B cell (primary cell): ENCODE results near the gene MTX2. TPM values are rescaled to one million over a fixed set of nuclear protein-coding genes. Genes with fewer than 3 reads are reported as not detected.

Source experiments
- ATAC-seq: fragments of 200-7000 bp; cut with Tn5 transposase; one replicate; pipeline ENCODE4 v1.10.0; 2021; ENCODE audit warnings: low read depth, mild to moderate bottlenecking, moderate number of reproducible peaks, moderate library complexity
- CTCF ChIA-PET: fragments of 350-600 bp; sonication (Branson Sonifier 250); formaldehyde crosslinking; loops from one replicate; lab custom pipeline; 2021; ENCODE audit warnings: antibody characterized with exemption, inconsistent platforms; lab: Charles Lee
- POLR2A ChIA-PET: fragments of 350-600 bp; sonication (Branson Sonifier 250); formaldehyde crosslinking; loops from one replicate; lab custom pipeline; 2021; ENCODE audit warnings: antibody characterized with exemption; lab: Charles Lee
- DNase-seq: peaks from one replicate; pipeline ENCODE4 v3.0.0; 2013
- H2AFZ ChIP-seq: 2 replicates; pipeline ENCODE4 v1.6.1; 2012; ENCODE audit warnings: mild to moderate bottlenecking, low read depth, low read length; ENCODE audit not compliant: insufficient read depth, poor library complexity, severe bottlenecking
- H3K27ac ChIP-seq, 2 donors: 1 replicate in 1 of 2; 2 replicates in 1 of 2; pipeline ENCODE4 v1.5.1; 2012 to 2013; ENCODE audit warnings: low read length in 2 of 2, mild to moderate bottlenecking in 2 of 2, moderate library complexity in 1 of 2
- H3K27me3 ChIP-seq, 4 experiments: fragments of 200-600 bp in 1 of 4; sonication (generic) in 1 of 4; replicated peaks in 1 of 4; 1 replicate in 2 of 4; 2 replicates in 2 of 4; pipeline versions ENCODE4 v1.6.1 to v1.7.0; 2013 to 2016; ENCODE audit warnings: low read length in 3 of 4, mild to moderate bottlenecking in 2 of 4, mixed read lengths in 1 of 4, moderate library complexity in 1 of 4; ENCODE audit not compliant: insufficient read depth in 4 of 4, control insufficient read depth in 3 of 4; ENCODE audit errors: control extremely low read depth in 1 of 4
- H3K36me3 ChIP-seq, 2 experiments: replicated peaks in 1 of 2; 1 replicate in 1 of 2; 2 replicates in 1 of 2; pipeline versions ENCODE4 v1.6.1 to v1.7.1; 2013; ENCODE audit warnings: low read length in 1 of 2; ENCODE audit not compliant: insufficient read depth in 2 of 2, control insufficient read depth in 1 of 2; ENCODE audit errors: control extremely low read depth in 1 of 2, extremely low read depth in 1 of 2
- H3K4me1 ChIP-seq, 2 donors: fragments of 200-600 bp in 1 of 2; sonication (generic) in 1 of 2; 1 replicate in 1 of 2; 2 replicates in 1 of 2; pipeline versions ENCODE4 v1.5.1 to v1.6.1; 2013 to 2017; ENCODE audit warnings: low read length in 2 of 2; ENCODE audit not compliant: control insufficient read depth in 2 of 2, insufficient read depth in 2 of 2
- H3K4me2 ChIP-seq: replicated peaks from 2 replicates; pipeline ENCODE3; 2012; ENCODE audit warnings: mild to moderate bottlenecking, low read depth, low read length; ENCODE audit not compliant: poor library complexity, severe bottlenecking
- H3K4me3 ChIP-seq, 5 experiments: fragments of 200-600 bp in 1 of 5; sonication (generic) in 1 of 5; 1 replicate in 3 of 5; 2 replicates in 2 of 5; pipeline versions ENCODE4 v1.5.1 to v1.7.0; 2011 to 2016; ENCODE audit warnings: low read length in 4 of 5, mild to moderate bottlenecking in 4 of 5, low read depth in 2 of 5, control low read depth in 1 of 5, moderate library complexity in 1 of 5; ENCODE audit not compliant: insufficient read depth in 1 of 5; ENCODE audit errors: control extremely low read depth in 1 of 5, extremely low read depth in 1 of 5
- H3K79me2 ChIP-seq: fragments of 200-600 bp; sonication (generic); one replicate; pipeline ENCODE4 v1.6.0; 2016; ENCODE audit warnings: low read length; ENCODE audit not compliant: control insufficient read depth, insufficient read depth
- H3K9ac ChIP-seq: fragments of 200-600 bp; sonication (generic); 2 replicates; pipeline ENCODE4 v1.6.1; 2017; ENCODE audit warnings: mild to moderate bottlenecking, low read length, moderate library complexity
- H3K9me3 ChIP-seq, 3 donors: one replicate each; pipeline versions ENCODE4 v1.6.1 to v1.7.1; 2013; ENCODE audit warnings: low read length in 2 of 3; ENCODE audit not compliant: control insufficient read depth in 2 of 3, insufficient read depth in 1 of 3; ENCODE audit errors: control extremely low read depth in 1 of 3
- H4K20me1 ChIP-seq: 2 replicates; pipeline ENCODE4 v1.6.0; 2012; ENCODE audit warnings: mild to moderate bottlenecking, low read length; ENCODE audit not compliant: insufficient read depth, control insufficient read depth, poor library complexity, severe bottlenecking
- H3K27ac Mint-ChIP-seq: one replicate; pipeline ENCODE4 v1.8.0; 2021; ENCODE audit warnings: mixed read lengths
- H3K27me3 Mint-ChIP-seq: one replicate; pipeline ENCODE4 v1.8.0; 2021; ENCODE audit warnings: mixed read lengths
- H3K4me1 Mint-ChIP-seq: one replicate; pipeline ENCODE4 v1.8.0; 2021; ENCODE audit warnings: mixed read lengths
- H3K4me3 Mint-ChIP-seq: one replicate; pipeline ENCODE4 v1.8.0; 2021; ENCODE audit warnings: mixed read lengths
- H3K9me3 Mint-ChIP-seq: one replicate; pipeline ENCODE4 v1.8.0; 2022; ENCODE audit warnings: mixed read lengths; ENCODE audit not compliant: insufficient read depth
- CTCF ChIP-seq: fragments of 200-600 bp; IDR thresholded peaks from one replicate; pipeline ENCODE4 v1.8.0; 2022; ENCODE audit warnings: antibody characterized with exemption, mild to moderate bottlenecking
- EZH2 ChIP-seq: IDR thresholded peaks from 2 replicates; pipeline ENCODE4 v1.6.1; 2012; ENCODE audit warnings: borderline replicate concordance, low read depth, mild to moderate bottlenecking, moderate library complexity, low read length; ENCODE audit not compliant: insufficient read depth, poor library complexity, severe bottlenecking
- WGBS: methylation state at CpG from one replicate; pipeline ENCODE4 v1.1.5; 2013; ENCODE audit warnings: missing lambda C conversion rate; ENCODE audit not compliant: insufficient coverage; 5-methylcytosine and 5-hydroxymethylcytosine counted together
- intact Hi-C: fragments of 100-400 bp; cut with micrococcal nuclease; formaldehyde crosslinking; loops from one replicate; pipeline ENCODE4 v1.10.0; 2022
- polyA plus RNA-seq: library from polyadenylated mRNA; depleted of rRNA; stranded (reverse); fragments of >200 nt; gene quantifications from 2 replicates; pipeline ENCODE4 v1.2.3, GENCODE V29; 2012
- total RNA-seq, 2 donors: library from RNA; stranded (reverse); fragments of 120-200 nt in 1 of 2; gene quantifications; 1 replicate in 1 of 2; 2 replicates in 1 of 2; pipeline versions ENCODE4 v1.2.3 to v1.2.4, GENCODE V29; 2013 to 2022

Gene MTX2
- total and polyA plus RNA-seq, 2 donors (not counting 1 experiment from before 2014, with no cell fraction given) = 11.2 to 11.5 TPM

- CTCF ChIA-PET = no interaction called here
Measured at GRCh38 chr2:176261136-176261535, 8.1 kb upstream of the MTX2 start.

GRCh38 chr2:176268976-176269318, 295 bp upstream of the MTX2 start:
- Mint-ChIP-seq H3K27ac (peak overlapping the region; percentile 93), H3K4me1 (peaks cover 27% of the 10 kb centered on the region), H3K27me3 (no peaks in the 10 kb centered on the region), H3K4me3 (peak overlapping the region; percentile 99), H3K9me3 (no peaks in the 10 kb centered on the region)
- WGBS = 0% methylated on average over 6 of the region's 10 CpGs
- H3K27ac ChIP-seq = peak overlapping the region in 1 of 2 donors; percentile 82
- intact Hi-C loops = loop anchor here (10.0 kb wide), 1 partner anchor 226 kb away; no protein-coding TSS in a partner anchor
- H2AFZ ChIP-seq = peak overlapping the region; percentile 89
- no peaks in the 10 kb centered on the region for H3K9me3 ChIP-seq
- CTCF ChIA-PET = no interaction called here
- H4K20me1 ChIP-seq = no peaks in the 10 kb centered on the region
- TF ChIP-seq EZH2 (no peak), CTCF (no peak)
- ATAC-seq = peak; percentile 29
- peaks cover 31% of the 10 kb centered on the region for H3K79me2 ChIP-seq
- DNase-seq = no peak
- no peaks in the 10 kb centered on the region for H3K27me3 ChIP-seq
- peak overlapping the region; percentile 57 to 91 (median 86) for H3K4me3 ChIP-seq
- H3K36me3 ChIP-seq = peaks cover 0 to 2% of the 10 kb centered on the region in 2 experiments
- H3K4me1 ChIP-seq = peaks cover 9 to 10% of the 10 kb centered on the region in 2 donors
- peak overlapping the region; percentile 81 for H3K9ac ChIP-seq
- H3K4me2 ChIP-seq = peak overlapping the region; percentile 91
- POLR2A ChIA-PET = no interaction called here

More at GRCh38 chr2:176261136-176261535, 8.1 kb upstream of the MTX2 start:
- Mint-ChIP-seq H3K27ac (no peak overlapping the region), H3K4me1 (no peaks in the 10 kb centered on the region), H3K9me3 (no peaks in the 10 kb centered on the region), H3K4me3 (no peak overlapping the region), H3K27me3 (peaks cover 11% of the 10 kb centered on the region)
- Histone ChIP-seq H3K9me3 (no peaks in the 10 kb centered on the region), H3K4me1 (no peaks in the 10 kb centered on the region), H3K36me3 (no peaks in the 10 kb centered on the region), H2AFZ (no peak overlapping the region), H3K4me2 (no peak overlapping the region), H3K27me3 (no peaks in the 10 kb centered on the region), H3K27ac (no peak overlapping the region), H3K79me2 (no peaks in the 10 kb centered on the region), H3K4me3 (no peak overlapping the region), H4K20me1 (no peaks in the 10 kb centered on the region), H3K9ac (no peak overlapping the region)
- ATAC-seq (no peak), DNase-seq (no peak)
- POLR2A ChIA-PET = no interaction called here
- TF ChIP-seq CTCF (no peak), EZH2 (no peak)
- intact Hi-C loops = loop anchor here (10.0 kb wide), 1 partner anchor 234 kb away; no protein-coding TSS in a partner anchor
